ENCODE data around the gene CDH15. TPM values are rescaled to one million over a fixed set of nuclear protein-coding genes. Genes with fewer than 3 reads are reported as not detected.
"Not testable (repeated sequence)": the region's sequence is repeated elsewhere in the genome, so short reads cannot be mapped to it uniquely, and the experiment has no call there.

CDH15 gene
- total and polyA plus RNA-seq, 2 of the 13 experiments (the other 11 are each of a cell fraction or from before 2014, with no cell fraction given), result 0.74 to 2.2 TPM

DNA sequence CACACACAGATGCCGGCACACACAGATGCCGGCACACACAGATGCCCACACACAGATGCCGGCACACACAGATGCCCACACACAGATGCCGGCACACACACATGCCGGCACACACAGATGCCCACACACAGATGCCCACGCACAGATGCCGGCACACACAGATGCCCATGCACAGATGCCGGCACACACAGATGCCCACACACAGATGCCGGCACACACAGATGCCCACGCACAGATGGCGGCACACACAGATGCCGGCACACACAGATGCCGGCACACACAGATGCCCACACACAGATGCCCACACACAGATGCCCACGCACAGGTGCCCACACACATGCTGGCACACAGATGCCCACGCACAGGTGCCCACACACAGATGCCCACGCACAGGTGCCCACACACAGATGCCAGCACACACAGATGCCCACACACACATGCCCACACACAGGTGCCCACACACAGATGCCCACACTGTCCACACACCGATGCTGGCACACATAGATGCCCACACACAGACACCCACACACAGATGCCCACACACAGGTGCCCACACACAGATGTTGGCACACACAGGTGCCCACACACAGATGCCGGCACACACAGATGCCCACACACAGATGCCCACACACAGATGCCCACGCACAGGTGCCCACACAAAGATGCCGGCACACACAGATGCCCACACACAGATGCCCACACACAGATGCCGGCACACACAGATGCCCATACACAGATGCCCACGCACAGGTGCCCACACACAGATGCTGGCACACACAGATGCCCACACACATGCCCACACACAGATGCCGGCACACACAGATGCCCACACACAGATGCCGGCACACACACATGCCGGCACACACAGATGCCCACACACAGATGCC, 17.2 kb downstream of the CDH15 start:
- peaks cover 44% of the 10 kb centered on the region for H3K4me1 ChIP-seq (ENCODE audit: insufficient read depth, low read length)
- DNase-seq (ENCODE audit: low spot score); H3K36me3 ChIP-seq (replicated peaks in 1 of 2; ENCODE audit: control insufficient read depth in 1 of 2, insufficient read depth in 2 of 2, low read length in 2 of 2); ATAC-seq; FAIRE-seq; intact Hi-C loops (cut with micrococcal nuclease; ENCODE audit: unreplicated experiment); H3K27ac ChIP-seq (ENCODE audit: extremely low read length, insufficient read depth, low read length); in situ Hi-C loops (cut with HindIII; ENCODE audit: extremely low pct_ligation_motif_present, low pct_unique_long_range_greater_than_20kb); H2AFZ ChIP-seq (ENCODE audit: low read length); H3K79me2 ChIP-seq (ENCODE audit: insufficient read depth, low read length); BruUV-seq (replicated peaks); POLR2A ChIA-PET; CTCF ChIA-PET (ENCODE audit: low intra/inter-chr PET ratio, low total read pairs); H3K9me3 ChIP-seq (ENCODE audit: low read length): not testable (repeated sequence)
- H3K9ac ChIP-seq (ENCODE audit: insufficient read depth, low read depth, low read length), result 0 out of 2 replicates have a peak overlapping the region, but pooled peaks have one; percentile 82
- TF ChIP-seq TARDBP (CRISPR knock-in tag; IDR thresholded peaks at IDR 0.05) (peak; percentile 35; the same call in 1 of the 2 replicates), ZNF589 (CRISPR knock-in tag; conservative IDR thresholded peaks at IDR 0.05) (0 out of 2 replicates have a peak, but pooled peaks have one; percentile 21), HNRNPL (IDR thresholded peaks at IDR 0.05; ENCODE audit: low read depth, low read length) (peak; percentile 100), SRSF1 (optimal IDR thresholded peaks at IDR 0.05; ENCODE audit: low read depth, low read length) (peak; percentile 8), AGO2 (optimal IDR thresholded peaks at IDR 0.05; ENCODE audit: low read depth, low read length) (peak; percentile 81), AGO1 (IDR thresholded peaks at IDR 0.05; ENCODE audit: low read depth, low read length, poor library complexity, severe bottlenecking) (peak; percentile 77)
- TF ChIP-seq, protein P1, sequence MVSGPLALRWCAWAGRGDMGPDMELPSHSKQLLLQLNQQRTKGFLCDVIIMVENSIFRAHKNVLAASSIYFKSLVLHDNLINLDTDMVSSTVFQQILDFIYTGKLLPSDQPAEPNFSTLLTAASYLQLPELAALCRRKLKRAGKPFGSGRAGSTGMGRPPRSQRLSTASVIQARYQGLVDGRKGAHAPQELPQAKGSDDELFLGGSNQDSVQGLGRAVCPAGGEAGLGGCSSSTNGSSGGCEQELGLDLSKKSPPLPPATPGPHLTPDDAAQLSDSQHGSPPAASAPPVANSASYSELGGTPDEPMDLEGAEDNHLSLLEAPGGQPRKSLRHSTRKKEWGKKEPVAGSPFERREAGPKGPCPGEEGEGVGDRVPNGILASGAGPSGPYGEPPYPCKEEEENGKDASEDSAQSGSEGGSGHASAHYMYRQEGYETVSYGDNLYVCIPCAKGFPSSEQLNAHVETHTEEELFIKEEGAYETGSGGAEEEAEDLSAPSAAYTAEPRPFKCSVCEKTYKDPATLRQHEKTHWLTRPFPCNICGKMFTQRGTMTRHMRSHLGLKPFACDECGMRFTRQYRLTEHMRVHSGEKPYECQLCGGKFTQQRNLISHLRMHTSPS (CRISPR knock-in tag; IDR thresholded peaks at IDR 0.05; ENCODE audit: low read depth), result peak; percentile 54
- TF ChIP-seq, protein P2, sequence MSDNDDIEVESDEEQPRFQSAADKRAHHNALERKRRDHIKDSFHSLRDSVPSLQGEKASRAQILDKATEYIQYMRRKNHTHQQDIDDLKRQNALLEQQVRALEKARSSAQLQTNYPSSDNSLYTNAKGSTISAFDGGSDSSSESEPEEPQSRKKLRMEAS (IDR thresholded peaks at IDR 0.05), result peak; percentile 10; the same call in 1 of the 2 replicates
- peaks cover 0 to 18% of the 10 kb centered on the region in 2 experiments; a peak in 3 of 5 replicates for H3K27me3 ChIP-seq (ENCODE audit: control insufficient read depth in 1 of 2, insufficient read depth in 2 of 2, low read length in 2 of 2)
- H3K4me3 ChIP-seq (replicated peaks in 1 of 3; ENCODE audit: insufficient read depth in 1 of 3, low read depth in 2 of 3, low read length in 3 of 3), result peak overlapping the region in 1 of 3 experiments; percentile 86; a peak in 1 of 6 replicates
- H3K4me2 ChIP-seq (ENCODE audit: low read depth, low read length), result peak overlapping the region; percentile 94
- 88% methylated on average over 14 of the region's 25 CpGs for WGBS (ENCODE audit: low lambda C conversion rate)
- peaks cover 44% of the 10 kb centered on the region for H4K20me1 ChIP-seq (ENCODE audit: insufficient read depth, low read length)
